Prostate gland (tissue), 2 donors: Measurements from ENCODE around the gene AMY1C.

Experiments
- CTCF ChIP-seq, 4 experiments: fragments of 200-600 bp in 2 of 4; fragments of 450-650 bp in 2 of 4; sonication (generic) in 2 of 4; IDR thresholded peaks; 1 replicate in 3 of 4; 2 replicates in 1 of 4; pipeline ENCODE4 v1.5.1; 2016 to 2019; ENCODE audit warnings: antibody characterized with exemption in 4 of 4, mild to moderate bottlenecking in 2 of 4, moderate library complexity in 2 of 4
- POLR2A ChIP-seq: fragments of 450-650 bp; IDR thresholded peaks from one replicate; pipeline ENCODE4 v1.6.1; 2016; ENCODE audit warnings: antibody characterized with exemption, mild to moderate bottlenecking

- no peak for TF ChIP-seq POLR2A
- TF ChIP-seq CTCF (IDR thresholded peaks at IDR 0.05), result no peak
Measured at GRCh38 chr1:103779932-103780331, 30.2 kb downstream of the AMY1C start.
